Osteocyte (in vitro differentiated cells): ENCODE data around the gene TUBGCP2. TPM values are rescaled to one million over a fixed set of nuclear protein-coding genes. Genes with fewer than 3 reads are reported as not detected.
A peak's percentile ranks its signal among the peaks of the same experiment; 100 is the strongest.

Source experiments
- DNase-seq: peaks from one replicate; pipeline ENCODE4 v3.0.0; 2021; ENCODE audit warnings: mixed read lengths; ENCODE audit not compliant: unreplicated experiment; ENCODE audit errors: extremely low spot score
- H3K27ac Mint-ChIP-seq: one replicate; pipeline ENCODE4 v1.8.0; 2021; ENCODE audit warnings: mild to moderate bottlenecking, mixed read lengths; ENCODE audit not compliant: unreplicated experiment
- H3K27me3 Mint-ChIP-seq: one replicate; pipeline ENCODE4 v1.8.0; 2021; ENCODE audit warnings: mixed read lengths; ENCODE audit not compliant: unreplicated experiment
- H3K36me3 Mint-ChIP-seq: one replicate; pipeline ENCODE4 v1.8.0; 2021; ENCODE audit warnings: mixed read lengths; ENCODE audit not compliant: unreplicated experiment
- H3K4me1 Mint-ChIP-seq: one replicate; pipeline ENCODE4 v1.8.0; 2021; ENCODE audit warnings: mixed read lengths; ENCODE audit not compliant: unreplicated experiment
- H3K4me3 Mint-ChIP-seq: one replicate; pipeline ENCODE4 v1.8.0; 2021; ENCODE audit warnings: mild to moderate bottlenecking, moderate library complexity, mixed read lengths; ENCODE audit not compliant: unreplicated experiment
- H3K9me3 Mint-ChIP-seq: one replicate; pipeline ENCODE4 v1.8.0; 2021; ENCODE audit warnings: mixed read lengths; ENCODE audit not compliant: unreplicated experiment
- microRNA-seq: library from miRNA; unstranded; fragments of <30 nt; microRNA quantifications from one replicate; pipeline ENCODE4 v1.1.0, GENCODE V29; 2020; ENCODE audit not compliant: unreplicated experiment
- total RNA-seq: library from RNA; stranded (reverse); gene quantifications from 2 replicates; pipeline ENCODE4 v1.2.1, GENCODE V29; 2021
- TF ChIP-seq, protein P1 (sequence below): fragments of 200-600 bp; sonication (generic); IDR thresholded peaks from 2 replicates; pipeline ENCODE4 v1.5.0; 2021; ENCODE audit warnings: antibody characterized with exemption, mild to moderate bottlenecking, moderate library complexity

The TUBGCP2 gene
- total RNA-seq, 1 donor from 2014 or later = 75.2 TPM

DNA sequence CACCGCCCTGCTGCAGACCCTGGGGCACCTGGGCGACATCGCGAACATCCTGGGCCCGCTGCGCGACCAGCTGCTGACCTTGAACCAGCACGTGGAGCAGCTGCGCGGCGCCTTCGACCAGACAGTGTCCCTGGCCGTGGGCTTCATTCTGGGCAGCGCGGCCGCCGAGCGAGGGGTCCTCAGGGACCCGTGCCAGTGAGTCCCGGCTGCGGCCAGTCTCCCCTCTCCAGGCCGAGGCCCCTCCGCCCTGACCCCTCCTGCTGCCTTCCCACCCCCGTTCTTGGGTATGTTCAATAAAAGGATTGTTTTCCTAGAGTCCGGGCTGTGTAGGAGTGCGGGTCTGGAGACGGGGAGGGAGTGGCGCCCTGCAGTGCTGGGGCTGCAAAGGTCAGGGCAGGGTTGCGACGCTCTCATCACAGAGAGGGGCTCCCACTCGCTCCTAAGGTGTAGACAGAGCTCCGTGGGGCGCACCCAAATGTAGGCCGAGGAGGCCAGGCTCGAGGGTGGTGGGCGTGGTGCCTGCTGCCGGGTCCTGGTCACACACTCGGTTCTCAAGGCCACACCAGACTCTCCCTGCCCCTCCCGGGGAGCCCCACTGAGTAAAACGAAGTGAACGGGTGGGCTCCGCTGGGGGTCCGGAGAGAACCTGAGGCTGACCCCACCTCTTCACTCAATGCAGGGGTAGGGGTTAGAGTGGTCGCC, 77.3 kb downstream of the TUBGCP2 start:
- Mint-ChIP-seq H3K4me1 (peaks cover 15% of the 10 kb centered on the region), H3K4me3 (peak overlapping the region; percentile 22), H3K27me3 (peaks cover 68% of the 10 kb centered on the region), H3K9me3 (no peaks in the 10 kb centered on the region), H3K36me3 (no peaks in the 10 kb centered on the region), H3K27ac (no peak overlapping the region)
- TF ChIP-seq, protein P1, sequence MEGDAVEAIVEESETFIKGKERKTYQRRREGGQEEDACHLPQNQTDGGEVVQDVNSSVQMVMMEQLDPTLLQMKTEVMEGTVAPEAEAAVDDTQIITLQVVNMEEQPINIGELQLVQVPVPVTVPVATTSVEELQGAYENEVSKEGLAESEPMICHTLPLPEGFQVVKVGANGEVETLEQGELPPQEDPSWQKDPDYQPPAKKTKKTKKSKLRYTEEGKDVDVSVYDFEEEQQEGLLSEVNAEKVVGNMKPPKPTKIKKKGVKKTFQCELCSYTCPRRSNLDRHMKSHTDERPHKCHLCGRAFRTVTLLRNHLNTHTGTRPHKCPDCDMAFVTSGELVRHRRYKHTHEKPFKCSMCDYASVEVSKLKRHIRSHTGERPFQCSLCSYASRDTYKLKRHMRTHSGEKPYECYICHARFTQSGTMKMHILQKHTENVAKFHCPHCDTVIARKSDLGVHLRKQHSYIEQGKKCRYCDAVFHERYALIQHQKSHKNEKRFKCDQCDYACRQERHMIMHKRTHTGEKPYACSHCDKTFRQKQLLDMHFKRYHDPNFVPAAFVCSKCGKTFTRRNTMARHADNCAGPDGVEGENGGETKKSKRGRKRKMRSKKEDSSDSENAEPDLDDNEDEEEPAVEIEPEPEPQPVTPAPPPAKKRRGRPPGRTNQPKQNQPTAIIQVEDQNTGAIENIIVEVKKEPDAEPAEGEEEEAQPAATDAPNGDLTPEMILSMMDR = no peak
- DNase-seq = no peak

DNA sequence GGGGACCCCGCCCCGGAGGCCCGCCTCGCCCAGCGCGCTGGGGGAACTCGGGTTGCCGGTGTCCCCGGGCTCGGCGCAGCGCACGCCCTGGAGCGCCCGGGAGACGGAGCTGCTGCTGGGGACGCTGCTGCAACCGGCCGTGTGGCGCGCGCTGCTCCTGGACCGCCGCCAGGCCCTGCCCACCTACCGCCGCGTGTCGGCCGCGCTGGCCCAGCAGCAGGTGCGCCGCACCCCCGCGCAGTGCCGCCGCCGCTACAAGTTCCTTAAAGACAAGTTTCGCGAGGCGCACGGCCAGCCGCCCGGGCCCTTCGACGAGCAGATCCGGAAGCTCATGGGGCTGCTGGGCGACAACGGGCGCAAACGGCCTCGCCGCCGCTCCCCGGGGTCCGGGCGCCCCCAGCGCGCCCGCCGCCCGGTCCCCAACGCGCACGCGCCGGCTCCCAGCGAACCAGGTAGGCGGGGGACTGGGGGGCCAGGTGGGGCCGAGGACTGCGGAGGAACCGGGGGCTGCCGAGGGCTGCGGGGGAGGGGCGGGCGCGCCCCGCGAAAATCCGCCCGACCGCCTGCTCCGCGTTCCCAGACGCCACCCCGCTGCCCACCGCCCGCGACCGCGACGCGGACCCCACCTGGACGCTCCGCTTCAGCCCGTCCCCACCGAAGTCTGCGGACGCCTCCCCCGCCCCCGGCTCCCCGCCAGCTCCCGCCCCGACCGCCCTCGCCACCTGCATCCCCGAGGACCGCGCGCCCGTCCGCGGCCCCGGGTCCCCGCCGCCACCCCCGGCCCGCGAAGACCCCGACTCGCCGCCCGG, 78.1 kb downstream of the TUBGCP2 start:
- DNase-seq = no peak
- peaks cover 16% of the 10 kb centered on the region for H3K4me1 Mint-ChIP-seq
- peaks cover 64% of the 10 kb centered on the region for H3K27me3 Mint-ChIP-seq
- TF ChIP-seq, protein P1 = no peak
- H3K9me3 Mint-ChIP-seq = no peaks in the 10 kb centered on the region
- H3K36me3 Mint-ChIP-seq = no peaks in the 10 kb centered on the region
- H3K4me3 Mint-ChIP-seq = no peak overlapping the region
- H3K27ac Mint-ChIP-seq = no peak overlapping the region

DNA sequence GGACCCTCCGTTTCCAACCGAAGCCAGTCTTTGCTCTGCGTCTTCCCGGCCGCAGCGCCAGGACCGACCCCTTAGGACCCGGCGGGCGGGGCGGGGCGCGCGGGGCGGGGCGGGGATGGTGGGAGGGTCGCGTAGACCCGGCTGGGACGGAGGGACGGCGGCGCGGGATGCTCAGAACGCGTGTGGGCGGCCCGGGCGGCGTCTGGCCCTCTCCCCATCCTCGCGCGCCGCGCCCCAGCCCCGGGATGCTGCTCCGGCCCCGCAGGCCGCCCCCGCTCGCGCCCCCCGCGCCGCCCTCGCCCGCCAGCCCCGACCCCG, 78.7 kb downstream of the TUBGCP2 start, which contains the start of gene UTF1:
UTF1 (plus strand) TSS at position 174 of the 318 bp plus-strand sequence; CDS start at position 246, 72 bp downstream.
- Mint-ChIP-seq H3K4me1 (peaks cover 14% of the 10 kb centered on the region), H3K27me3 (peaks cover 63% of the 10 kb centered on the region), H3K36me3 (no peaks in the 10 kb centered on the region), H3K27ac (no peak within 1 kb of the TSS), H3K4me3 (no peak within 1 kb of the TSS), H3K9me3 (no peaks in the 10 kb centered on the region)
- TF ChIP-seq, protein P1 = no peak
- DNase-seq = no peak

DNA sequence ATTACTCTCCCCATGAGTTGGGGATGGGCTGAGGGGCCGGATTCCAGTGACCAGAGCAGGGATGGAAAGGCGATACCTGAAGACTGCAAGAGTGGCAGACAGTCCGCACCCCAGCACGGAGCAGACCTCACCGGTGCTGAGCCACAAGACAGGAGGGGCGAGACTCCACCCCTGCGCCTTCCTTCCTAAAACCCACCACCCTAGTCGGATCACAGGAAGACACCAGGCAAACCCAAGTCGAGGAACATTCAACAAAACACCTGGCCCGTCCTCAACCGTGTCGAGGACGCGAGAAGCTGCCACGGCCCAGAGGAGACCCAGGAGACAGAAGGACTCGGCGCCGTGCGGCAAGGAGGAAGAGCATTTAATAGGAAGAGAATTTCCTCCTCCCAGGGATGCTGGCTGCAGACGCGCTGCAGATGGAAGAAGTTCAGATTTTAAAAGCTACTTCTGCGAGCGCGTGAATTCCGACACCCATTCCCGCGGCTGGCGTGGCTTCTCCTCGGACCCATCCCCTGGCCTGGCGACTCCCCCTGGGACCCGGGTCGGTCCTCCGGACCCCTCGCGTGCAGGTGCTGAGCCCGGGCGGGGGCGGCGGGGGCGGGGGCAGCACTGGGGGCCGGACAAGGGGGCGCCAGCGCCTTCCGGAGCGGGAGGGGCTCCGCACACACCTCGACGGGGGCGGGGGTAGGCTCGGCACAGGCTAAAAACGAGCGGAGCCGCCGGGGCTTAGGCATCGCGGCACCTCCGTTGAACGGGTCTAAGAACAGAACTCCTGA, 79.2 kb downstream of the TUBGCP2 start:
- Mint-ChIP-seq H3K36me3 (no peaks in the 10 kb centered on the region), H3K9me3 (no peaks in the 10 kb centered on the region), H3K27me3 (peaks cover 59% of the 10 kb centered on the region), H3K27ac (no peak overlapping the region), H3K4me3 (no peak overlapping the region), H3K4me1 (peaks cover 12% of the 10 kb centered on the region)
- no peak for DNase-seq
- TF ChIP-seq, protein P1 = no peak

Small RNA genes within 50 kb of the gene (microRNA-seq; reads per million reads assigned to microRNA genes)
- gene MIR202 = not detected

Other genes starting within 250 kb of the TUBGCP2 start
- not detected in 2 replicates for gene ADGRA1, start 220.9 kb downstream of the TUBGCP2 start, total RNA-seq
- gene KNDC1, start 148.7 kb downstream of the TUBGCP2 start, total RNA-seq = not detected in 2 replicates
- not detected in 2 replicates for gene UTF1, start 78.7 kb downstream of the TUBGCP2 start, total RNA-seq
- not detected in 2 replicates for gene VENTX, start 71.0 kb downstream of the TUBGCP2 start, total RNA-seq
- 2.9 and 6.0 TPM in 2 replicates for gene ADAM8, start 32.0 kb downstream of the TUBGCP2 start, total RNA-seq
- gene ZNF511, start within 50 bp of the TUBGCP2 start, total RNA-seq = 35.1 and 39.1 TPM in 2 replicates
- gene CALY, start 28.0 kb upstream of the TUBGCP2 start, total RNA-seq = 3.5 TPM in 2 replicates
- gene PRAP1, start 38.5 kb upstream of the TUBGCP2 start, total RNA-seq = not detected in 2 replicates
- gene FUOM, start 49.1 kb upstream of the TUBGCP2 start, total RNA-seq = 20.5 and 24.0 TPM in 2 replicates
- gene ECHS1, start 64.5 kb upstream of the TUBGCP2 start, total RNA-seq = 62.9 and 65.1 TPM in 2 replicates
- gene PAOX, start 70.4 kb upstream of the TUBGCP2 start, total RNA-seq = 6.5 and 8.7 TPM in 2 replicates
- 57.3 and 65.2 TPM in 2 replicates for gene MTG1, start 85.3 kb upstream of the TUBGCP2 start, total RNA-seq
- gene SPRN, start 115.8 kb upstream of the TUBGCP2 start, total RNA-seq = 2.2 and 2.7 TPM in 2 replicates
- 3.2 and 4.8 TPM in 2 replicates for gene SCART1, start 145.1 kb upstream of the TUBGCP2 start, total RNA-seq
- 2.2 and 3.1 TPM in 2 replicates for gene CYP2E1, start 218.5 kb upstream of the TUBGCP2 start, total RNA-seq